Mesothelial cell of epicardium (in vitro differentiated cells): ENCODE data around the gene HMG20A. TPM values are rescaled to one million over a fixed set of nuclear protein-coding genes. Genes with fewer than 3 reads are reported as not detected.

Source experiments
- DNase-seq, 2 experiments: peaks; one replicate each; pipeline ENCODE4 v3.0.0; 2021; ENCODE audit warnings: low spot score in 2 of 2; ENCODE audit not compliant: unreplicated experiment in 2 of 2
- H3K27ac Mint-ChIP-seq: 2 replicates; pipeline ENCODE4 v1.8.0; 2021; ENCODE audit warnings: mixed read lengths
- H3K27me3 Mint-ChIP-seq: 2 replicates; pipeline ENCODE4 v1.8.0; 2021; ENCODE audit warnings: low read depth, mixed read lengths
- H3K36me3 Mint-ChIP-seq: 2 replicates; pipeline ENCODE4 v1.8.0; 2021; ENCODE audit warnings: mixed read lengths
- H3K4me1 Mint-ChIP-seq: 2 replicates; pipeline ENCODE4 v1.8.0; 2021; ENCODE audit warnings: mixed read lengths
- H3K4me3 Mint-ChIP-seq: 2 replicates; pipeline ENCODE4 v1.8.0; 2021; ENCODE audit warnings: mild to moderate bottlenecking, moderate library complexity, mixed read lengths
- H3K9me3 Mint-ChIP-seq: 2 replicates; pipeline ENCODE4 v1.8.0; 2021; ENCODE audit warnings: mixed read lengths
- CTCF ChIP-seq: fragments of 200-600 bp; sonication (generic); IDR thresholded peaks from one replicate; pipeline ENCODE4 v1.5.0; 2021; ENCODE audit warnings: antibody characterized with exemption; ENCODE audit not compliant: unreplicated experiment
- total RNA-seq: library from RNA; stranded (reverse); gene quantifications from 3 replicates; pipeline ENCODE4 v1.2.1, GENCODE V29; 2021

HMG20A gene
- total RNA-seq, 1 donor from 2014 or later: 70.5 TPM

- H3K4me3 Mint-ChIP-seq: no peak overlapping the region
- H3K27me3 Mint-ChIP-seq: no peaks in the 10 kb centered on the region
- peak overlapping the region; percentile 1 for H3K27ac Mint-ChIP-seq
- TF ChIP-seq CTCF: no peak
- no peaks in the 10 kb centered on the region for H3K9me3 Mint-ChIP-seq
- H3K4me1 Mint-ChIP-seq: peaks cover 35% of the 10 kb centered on the region
- H3K36me3 Mint-ChIP-seq: peaks cover under 1% of the 10 kb centered on the region
- peak in 1 of 2 experiments; percentile 33 for DNase-seq
Observed at GRCh38 chr15:77506311-77507142, 85.8 kb downstream of the HMG20A start.

GRCh38 chr15:77507143-77507897 is 86.6 kb downstream of the HMG20A start:
- peak overlapping the region; percentile 68 for H3K27ac Mint-ChIP-seq
- peaks cover 35% of the 10 kb centered on the region for H3K4me1 Mint-ChIP-seq
- TF ChIP-seq CTCF: no peak
- DNase-seq: no peak
- H3K36me3 Mint-ChIP-seq: peaks cover 2% of the 10 kb centered on the region
- no peak overlapping the region for H3K4me3 Mint-ChIP-seq
- no peaks in the 10 kb centered on the region for H3K9me3 Mint-ChIP-seq
- no peaks in the 10 kb centered on the region for H3K27me3 Mint-ChIP-seq

GRCh38 chr15:77507911-77508310 is 87.2 kb downstream of the HMG20A start:
- peaks cover 35% of the 10 kb centered on the region for H3K4me1 Mint-ChIP-seq
- DNase-seq: no peak
- H3K27ac Mint-ChIP-seq: peak overlapping the region; percentile 68

GRCh38 chr15:77508541-77509243 is 88.0 kb downstream of the HMG20A start:
- H3K4me1 Mint-ChIP-seq: peaks cover 30% of the 10 kb centered on the region
- no peak overlapping the region for H3K4me3 Mint-ChIP-seq
- H3K9me3 Mint-ChIP-seq: no peaks in the 10 kb centered on the region
- no peak overlapping the region for H3K27ac Mint-ChIP-seq
- no peak for DNase-seq
- peaks cover 7% of the 10 kb centered on the region for H3K36me3 Mint-ChIP-seq
- TF ChIP-seq CTCF: no peak
- H3K27me3 Mint-ChIP-seq: no peaks in the 10 kb centered on the region

More at GRCh38 chr15:77507911-77508310, 87.2 kb downstream of the HMG20A start:
- TF ChIP-seq CTCF: no peak
- Mint-ChIP-seq H3K27me3 (no peaks in the 10 kb centered on the region), H3K4me3 (no peak overlapping the region), H3K36me3 (peaks cover 4% of the 10 kb centered on the region), H3K9me3 (no peaks in the 10 kb centered on the region)
